H9 (cell line): ENCODE results near the gene UTS2R. TPM values are rescaled to one million over a fixed set of nuclear protein-coding genes. Genes with fewer than 3 reads are reported as not detected.

Experiments
- DNase-seq: peaks from one replicate; pipeline ENCODE4 v3.0.0-alpha.2; 2017
- H2AFZ ChIP-seq: one replicate; pipeline ENCODE4 v1.6.1; 2013; ENCODE audit warnings: mild to moderate bottlenecking, low read length, control low read depth, moderate library complexity
- H2AK5ac ChIP-seq: 2 replicates; pipeline ENCODE4 v1.6.1; 2013; ENCODE audit warnings: low read length, control low read depth, mixed read lengths; ENCODE audit not compliant: insufficient read length
- H2BK120ac ChIP-seq: one replicate; pipeline ENCODE4 v1.6.1; 2013; ENCODE audit warnings: low read depth, mild to moderate bottlenecking, low read length, control low read depth, inconsistent platforms; ENCODE audit not compliant: poor library complexity, severe bottlenecking
- H2BK12ac ChIP-seq: 2 replicates; pipeline ENCODE4 v1.6.1; 2013; ENCODE audit warnings: low read length, control low read depth, mixed read lengths, low read depth; ENCODE audit not compliant: insufficient read length
- H2BK15ac ChIP-seq: 2 replicates; pipeline ENCODE4 v1.6.1; 2013; ENCODE audit warnings: low read depth, low read length, control low read depth
- H2BK20ac ChIP-seq: one replicate; pipeline ENCODE4 v1.6.1; 2013; ENCODE audit warnings: low read depth, mild to moderate bottlenecking, low read length, control low read depth, inconsistent platforms; ENCODE audit not compliant: poor library complexity, severe bottlenecking
- H2BK5ac ChIP-seq: 2 replicates; pipeline ENCODE4 v1.6.1; 2013; ENCODE audit warnings: low read length, control low read depth, mixed read lengths; ENCODE audit not compliant: insufficient read length
- H3K14ac ChIP-seq: 2 replicates; pipeline ENCODE4 v1.6.1; 2013; ENCODE audit warnings: low read length, control low read depth; ENCODE audit not compliant: insufficient read depth
- H3K18ac ChIP-seq: 2 replicates; pipeline ENCODE4 v1.6.1; 2013; ENCODE audit warnings: low read depth, mild to moderate bottlenecking, mixed read lengths, low read length, control low read depth; ENCODE audit not compliant: insufficient read length
- H3K23ac ChIP-seq: 2 replicates; pipeline ENCODE4 v1.6.1; 2013; ENCODE audit warnings: low read length, control low read depth, mixed read lengths, low read depth; ENCODE audit not compliant: insufficient read length
- H3K23me2 ChIP-seq: 2 replicates; pipeline ENCODE4 v1.6.1; 2013; ENCODE audit warnings: low read depth, mild to moderate bottlenecking, mixed read lengths, low read length, control low read depth; ENCODE audit not compliant: insufficient read length, poor library complexity, severe bottlenecking
- H3K27ac ChIP-seq: 2 replicates; pipeline ENCODE4 v1.5.1; 2013; ENCODE audit warnings: low read length, control low read depth, mixed read lengths, low read depth; ENCODE audit not compliant: insufficient read length
- H3K27me3 ChIP-seq: 2 replicates; pipeline ENCODE4 v1.6.1; 2013; ENCODE audit warnings: low read length, control low read depth, inconsistent platforms; ENCODE audit not compliant: insufficient read depth
- H3K4ac ChIP-seq: 2 replicates; pipeline ENCODE4 v1.6.1; 2013; ENCODE audit warnings: low read depth, mild to moderate bottlenecking, control low read depth, inconsistent platforms, low read length, moderate library complexity
- H3K4me1 ChIP-seq: 2 replicates; pipeline ENCODE4 v1.6.1; 2013; ENCODE audit warnings: low read length, control low read depth, inconsistent platforms; ENCODE audit not compliant: insufficient read depth
- H3K4me2 ChIP-seq: 2 replicates; pipeline ENCODE4 v1.6.1; 2013; ENCODE audit warnings: low read length, control low read depth, mixed read lengths; ENCODE audit not compliant: insufficient read length, insufficient read depth
- H3K56ac ChIP-seq: 2 replicates; pipeline ENCODE4 v1.6.1; 2013; ENCODE audit warnings: low read depth, mild to moderate bottlenecking, mixed read lengths, low read length, control low read depth; ENCODE audit not compliant: insufficient read length
- H3K79me1 ChIP-seq: 2 replicates; pipeline ENCODE4 v1.6.1; 2013; ENCODE audit warnings: low read depth, mild to moderate bottlenecking, moderate library complexity, low read length, control low read depth, inconsistent platforms; ENCODE audit not compliant: insufficient read depth, poor library complexity, severe bottlenecking
- H3K79me2 ChIP-seq: 2 replicates; pipeline ENCODE4 v1.6.1; 2013; ENCODE audit warnings: low read length, control low read depth, inconsistent platforms; ENCODE audit not compliant: insufficient read depth
- H3K9ac ChIP-seq: 2 replicates; pipeline ENCODE4 v1.6.1; 2013; ENCODE audit warnings: low read length, control low read depth, mixed read lengths; ENCODE audit not compliant: insufficient read length; ENCODE audit errors: extremely low read depth
- H3K9me3 ChIP-seq: one replicate; pipeline ENCODE4 v1.6.1; 2013; ENCODE audit warnings: low read depth, low read length, inconsistent platforms; ENCODE audit not compliant: control insufficient read depth
- H3T11ph ChIP-seq: one replicate; pipeline ENCODE4 v1.6.1; 2013; ENCODE audit warnings: mild to moderate bottlenecking, low read length, control low read depth, inconsistent platforms
- H4K20me1 ChIP-seq: one replicate; pipeline ENCODE4 v1.6.1; 2013; ENCODE audit not compliant: control insufficient read depth, insufficient read length, insufficient read depth
- H4K5ac ChIP-seq: 2 replicates; pipeline ENCODE4 v1.6.1; 2013; ENCODE audit warnings: low read depth, mild to moderate bottlenecking, mixed read lengths, low read length, control low read depth; ENCODE audit not compliant: insufficient read length
- H4K8ac ChIP-seq: replicated peaks from 2 replicates; pipeline ENCODE4 v1.6.1; 2013; ENCODE audit warnings: low read length, control low read depth, mixed read lengths, low read depth; ENCODE audit not compliant: insufficient read length
- H4K91ac ChIP-seq: 2 replicates; pipeline ENCODE4 v1.6.1; 2013; ENCODE audit warnings: low read depth, mild to moderate bottlenecking, moderate library complexity, mixed read lengths, low read length, control low read depth; ENCODE audit not compliant: insufficient read length
- H3K27ac Mint-ChIP-seq, 3 experiments: 2 replicates in 2 of 3; 3 replicates in 1 of 3; pipeline ENCODE4 v1.8.0; 2020 to 2021; ENCODE audit warnings: mixed read lengths in 3 of 3, mild to moderate bottlenecking in 1 of 3, moderate library complexity in 1 of 3
- H3K27me3 Mint-ChIP-seq: 2 replicates; pipeline ENCODE4 v1.8.0; 2021; ENCODE audit warnings: low read depth, mild to moderate bottlenecking, moderate library complexity, mixed read lengths
- H3K36me3 Mint-ChIP-seq, 3 experiments: 2 replicates in 2 of 3; 3 replicates in 1 of 3; pipeline ENCODE4 v1.8.0; 2020 to 2021; ENCODE audit warnings: low read depth in 3 of 3, mixed read lengths in 3 of 3; ENCODE audit not compliant: insufficient read depth in 1 of 3
- H3K4me1 Mint-ChIP-seq, 2 experiments: 2 replicates each; pipeline ENCODE4 v1.8.0; 2020; ENCODE audit warnings: mixed read lengths in 2 of 2
- H3K4me3 Mint-ChIP-seq, 2 experiments: 2 replicates in 1 of 2; 3 replicates in 1 of 2; pipeline ENCODE4 v1.8.0; 2020 to 2021; ENCODE audit warnings: mild to moderate bottlenecking in 2 of 2, mixed read lengths in 2 of 2, moderate library complexity in 1 of 2
- H3K9me3 Mint-ChIP-seq, 2 experiments: 2 replicates in 1 of 2; 3 replicates in 1 of 2; pipeline ENCODE4 v1.8.0; 2020; ENCODE audit warnings: mild to moderate bottlenecking in 2 of 2, mixed read lengths in 2 of 2, moderate library complexity in 1 of 2
- WGBS: extraction: QIAGEN DNeasy Blood & Tissue Kit; methylation state at CpG from one replicate; pipeline ENCODE4 v1.1.7; 2013; ENCODE audit warnings: missing lambda C conversion rate, low lambda C conversion rate, mixed read lengths; ENCODE audit not compliant: insufficient read length; ENCODE audit errors: extremely low coverage; 5-methylcytosine and 5-hydroxymethylcytosine counted together
- total RNA-seq: library from RNA; stranded (reverse); gene quantifications from 2 replicates; pipeline ENCODE4 v1.2.1, GENCODE V29; 2021
- TF ChIP-seq, protein P1 (sequence below): fragments of 200-600 bp; sonication (generic); conservative IDR thresholded peaks from 3 replicates; pipeline ENCODE4 v1.8.0; 2021; ENCODE audit warnings: antibody characterized with exemption, mild to moderate bottlenecking

UTS2R gene
- total RNA-seq, 1 experiment from 2014 or later: 0.94 TPM

GRCh38 chr17:82351254-82351712 is 20.3 kb upstream of the UTS2R start:
- Histone ChIP-seq H3K4me2 (no peak overlapping the region), H3K79me1 (no peaks in the 10 kb centered on the region)

More at GRCh38 chr17:82351254-82351712, 20.3 kb upstream of the UTS2R start:
- Histone ChIP-seq H3K56ac (no peak overlapping the region), H3K23me2 (no peaks in the 10 kb centered on the region), H4K91ac (no peak overlapping the region), H3K9me3 (no peaks in the 10 kb centered on the region), H2BK15ac (no peak overlapping the region), H2BK120ac (no peak overlapping the region), H4K5ac (no peak overlapping the region), H2BK12ac (no peak overlapping the region), H3K14ac (no peak overlapping the region), H2AFZ (no peak overlapping the region), H3T11ph (no peak overlapping the region), H3K23ac (no peak overlapping the region), H2AK5ac (no peak overlapping the region), H3K79me2 (no peaks in the 10 kb centered on the region), H3K27ac (no peak overlapping the region), H3K9ac (no peak overlapping the region), H2BK20ac (no peak overlapping the region), H4K20me1 (no peaks in the 10 kb centered on the region), H3K27me3 (no peaks in the 10 kb centered on the region), H3K18ac (no peak overlapping the region), H3K4ac (no peak overlapping the region), H4K8ac (no peak overlapping the region), H3K4me1 (no peaks in the 10 kb centered on the region), H2BK5ac (no peak overlapping the region)
- TF ChIP-seq, protein P1, sequence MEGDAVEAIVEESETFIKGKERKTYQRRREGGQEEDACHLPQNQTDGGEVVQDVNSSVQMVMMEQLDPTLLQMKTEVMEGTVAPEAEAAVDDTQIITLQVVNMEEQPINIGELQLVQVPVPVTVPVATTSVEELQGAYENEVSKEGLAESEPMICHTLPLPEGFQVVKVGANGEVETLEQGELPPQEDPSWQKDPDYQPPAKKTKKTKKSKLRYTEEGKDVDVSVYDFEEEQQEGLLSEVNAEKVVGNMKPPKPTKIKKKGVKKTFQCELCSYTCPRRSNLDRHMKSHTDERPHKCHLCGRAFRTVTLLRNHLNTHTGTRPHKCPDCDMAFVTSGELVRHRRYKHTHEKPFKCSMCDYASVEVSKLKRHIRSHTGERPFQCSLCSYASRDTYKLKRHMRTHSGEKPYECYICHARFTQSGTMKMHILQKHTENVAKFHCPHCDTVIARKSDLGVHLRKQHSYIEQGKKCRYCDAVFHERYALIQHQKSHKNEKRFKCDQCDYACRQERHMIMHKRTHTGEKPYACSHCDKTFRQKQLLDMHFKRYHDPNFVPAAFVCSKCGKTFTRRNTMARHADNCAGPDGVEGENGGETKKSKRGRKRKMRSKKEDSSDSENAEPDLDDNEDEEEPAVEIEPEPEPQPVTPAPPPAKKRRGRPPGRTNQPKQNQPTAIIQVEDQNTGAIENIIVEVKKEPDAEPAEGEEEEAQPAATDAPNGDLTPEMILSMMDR: no peak
- no peaks in the 10 kb centered on the region for H3K9me3 Mint-ChIP-seq
- peaks cover 4 to 10% of the 10 kb centered on the region in 2 experiments; a peak in 3 of 4 replicates for H3K4me1 Mint-ChIP-seq
- no CpG with 5 or more reads among the region's 21 CpGs for WGBS
- DNase-seq: no peak
- H3K27ac Mint-ChIP-seq: peak overlapping the region in 1 of 3 experiments; percentile 58; a peak in 1 of 7 replicates
- H3K36me3 Mint-ChIP-seq: no peaks in the 10 kb centered on the region
- H3K4me3 Mint-ChIP-seq: no peak overlapping the region
- H3K27me3 Mint-ChIP-seq: peaks cover 11% of the 10 kb centered on the region
